Measurements from ENCODE around the gene WNT3.

GRCh38 chr17:46847204-46848191, 29.0 kb upstream of the WNT3 start:
- no peak for TF ChIP-seq CTCF (IDR thresholded peaks at IDR 0.05)
- no peak for TF ChIP-seq POLR2A (IDR thresholded peaks at IDR 0.05)

All from lower leg skin (tissue), 3 donors.